ENCODE results near the gene GXYLT2. TPM values are rescaled to one million over a fixed set of nuclear protein-coding genes. Genes with fewer than 3 reads are reported as not detected.

GXYLT2 gene
- total and polyA plus RNA-seq, 5 donors: 12.5 to 50.7 (median 37.4) TPM

DNA sequence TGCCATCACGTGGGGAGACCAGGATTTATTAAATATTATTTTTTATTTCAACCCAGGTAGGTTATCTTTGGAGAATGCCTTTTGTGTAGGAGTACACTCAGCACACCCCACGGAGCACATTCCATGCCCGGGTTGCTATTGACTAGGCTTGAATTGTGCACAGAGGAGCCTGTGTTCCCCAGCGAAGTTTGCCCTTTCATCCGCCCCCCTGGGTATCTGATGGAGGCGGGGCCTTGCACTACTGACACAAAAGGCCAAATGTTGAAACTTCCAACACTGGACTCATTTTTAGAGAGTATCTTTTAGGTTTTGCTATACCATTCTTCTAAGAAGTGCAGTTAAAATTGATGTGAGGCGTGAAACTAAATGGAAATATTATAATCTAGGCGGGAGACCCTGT, 69.5 kb downstream of the GXYLT2 start:
- intact Hi-C loops (cut with DNase I): no loop called here
- 60% methylated on average over 8 of the region's 8 CpGs for WGBS
- Histone ChIP-seq H3K9me3 (ENCODE audit: control insufficient read depth, low read length) (no peaks in the 10 kb centered on the region), H3K27ac (ENCODE audit: low read length) (peak overlapping the region; percentile 92), H3K4me1 (ENCODE audit: control insufficient read depth, insufficient read depth, low read length) (peaks cover 13% of the 10 kb centered on the region), H3K4me3 (ENCODE audit: low read length) (no peak overlapping the region), H3K27me3 (ENCODE audit: control insufficient read depth, insufficient read depth) (no peaks in the 10 kb centered on the region)
- ATAC-seq: peak in 1 of 2 donors; percentile 50
- DNase-seq: peak in 2 of 3 donors; percentile 44 to 55

DNA sequence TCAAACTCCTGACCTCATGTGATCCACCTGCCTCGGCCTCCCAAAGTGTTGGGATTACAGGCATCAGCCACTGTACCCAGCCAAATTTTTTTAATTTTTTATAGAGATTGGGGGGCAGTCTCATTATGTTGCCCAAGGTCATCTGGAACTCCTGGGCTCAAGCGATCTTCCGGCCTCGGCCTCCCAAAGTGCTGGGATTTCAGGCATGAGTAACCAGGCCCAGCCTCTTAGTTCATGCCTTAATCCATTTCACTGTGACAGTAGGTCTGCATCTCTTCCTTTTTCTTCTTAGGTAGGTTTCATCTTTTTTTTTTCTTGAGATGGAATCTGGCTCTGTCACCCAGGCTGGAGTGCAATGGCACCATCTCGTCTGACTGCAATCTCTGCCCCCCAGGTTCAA, 71.5 kb downstream of the GXYLT2 start:
- 92% methylated on average over 5 of the region's 5 CpGs for WGBS
- Histone ChIP-seq H3K27me3 (ENCODE audit: control insufficient read depth, insufficient read depth) (no peaks in the 10 kb centered on the region), H3K4me3 (ENCODE audit: low read length) (no peak overlapping the region), H3K9me3 (ENCODE audit: control insufficient read depth, low read length) (no peaks in the 10 kb centered on the region), H3K4me1 (ENCODE audit: control insufficient read depth, insufficient read depth, low read length) (peaks cover 10% of the 10 kb centered on the region), H3K27ac (ENCODE audit: low read length) (peak overlapping the region; percentile 81)
- intact Hi-C loops (cut with DNase I): no loop called here
- ATAC-seq (no peak), DNase-seq (no peak)

DNA sequence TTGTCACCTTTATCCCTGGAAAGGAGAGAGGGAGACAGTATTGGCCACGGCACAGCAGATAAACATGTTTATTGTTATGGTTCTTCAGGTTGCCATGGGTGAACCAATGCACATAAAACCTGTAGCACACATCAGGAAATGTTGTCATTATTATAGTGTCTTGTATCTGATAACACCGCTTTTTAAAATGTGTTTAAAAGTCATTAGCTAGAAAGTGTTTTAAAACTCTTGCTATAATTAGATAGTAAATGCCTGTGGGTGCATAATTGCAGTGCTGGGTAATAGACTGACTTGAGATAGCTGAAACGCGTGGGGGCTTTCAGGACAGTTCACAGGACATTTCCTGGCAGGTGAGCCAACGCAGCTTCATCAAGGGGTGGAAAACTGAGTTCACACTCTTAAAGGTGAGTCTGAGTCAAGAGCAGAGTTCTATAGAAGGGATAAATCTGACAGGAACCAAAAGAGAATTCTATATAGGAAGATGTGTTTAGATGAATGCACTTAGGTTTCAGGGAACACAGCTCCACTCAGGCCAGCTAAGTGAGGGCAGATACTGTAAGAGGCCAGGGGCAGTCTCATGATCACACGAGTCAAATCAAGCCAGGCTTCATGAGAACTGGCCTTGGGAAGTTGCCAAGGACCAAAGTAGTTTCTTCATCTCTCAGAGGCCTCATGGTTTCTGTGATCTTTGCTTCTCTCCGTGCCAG, 73.1 kb downstream of the GXYLT2 start:
- H3K27me3 ChIP-seq (ENCODE audit: control insufficient read depth, insufficient read depth): no peaks in the 10 kb centered on the region
- intact Hi-C loops (cut with DNase I): no loop called here
- no peaks in the 10 kb centered on the region for H3K9me3 ChIP-seq (ENCODE audit: control insufficient read depth, low read length)
- H3K4me1 ChIP-seq (ENCODE audit: control insufficient read depth, insufficient read depth, low read length): peaks cover 10% of the 10 kb centered on the region
- H3K27ac ChIP-seq (ENCODE audit: low read length): peak overlapping the region; percentile 63
- H3K4me3 ChIP-seq (ENCODE audit: low read length): no peak overlapping the region
- peak; percentile 89 to 90 for ATAC-seq
- DNase-seq: peak in 2 of 3 donors; percentile 57 to 72
- WGBS: 32% methylated on average over 7 of the region's 7 CpGs

- DNase-seq: no peak
- Histone ChIP-seq H3K27me3 (ENCODE audit: control insufficient read depth, insufficient read depth) (no peaks in the 10 kb centered on the region), H3K4me3 (ENCODE audit: low read length) (no peak overlapping the region), H3K27ac (ENCODE audit: low read length) (peak overlapping the region; percentile 94), H3K9me3 (ENCODE audit: control insufficient read depth, low read length) (no peaks in the 10 kb centered on the region), H3K4me1 (ENCODE audit: control insufficient read depth, insufficient read depth, low read length) (peaks cover 9% of the 10 kb centered on the region)
- WGBS: 50% methylated on average over 4 of the region's 4 CpGs
- intact Hi-C loops (cut with DNase I): no loop called here
- ATAC-seq: peak; percentile 17 to 25
These were observed 73.9 kb downstream of the GXYLT2 start for GRCh38 chr3:72961752-72962151.

DNA sequence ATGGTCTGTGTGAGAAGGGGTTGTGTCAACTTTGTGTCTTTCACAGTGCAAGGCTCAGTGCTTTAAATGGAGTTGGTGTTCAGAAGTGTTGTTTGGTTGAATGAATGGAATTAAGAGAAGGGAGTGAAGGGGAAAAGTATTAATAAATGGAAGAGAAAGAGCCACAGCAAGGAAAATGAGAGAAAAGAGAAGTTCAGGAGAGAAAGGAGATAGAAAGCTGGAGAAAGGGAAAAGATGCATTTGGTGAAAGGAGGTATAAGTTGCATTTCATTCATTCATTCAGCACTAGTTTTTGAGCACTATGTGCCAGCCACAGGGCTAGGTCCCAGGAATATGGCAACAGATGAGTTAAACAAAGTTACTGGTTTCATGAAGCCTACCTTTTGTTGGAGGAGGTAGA, 74.5 kb downstream of the GXYLT2 start:
- H3K4me3 ChIP-seq (ENCODE audit: low read length): no peak overlapping the region
- H3K9me3 ChIP-seq (ENCODE audit: control insufficient read depth, low read length): no peaks in the 10 kb centered on the region
- DNase-seq (no peak), ATAC-seq (no peak)
- intact Hi-C loops (cut with DNase I): no loop called here
- no peaks in the 10 kb centered on the region for H3K27me3 ChIP-seq (ENCODE audit: control insufficient read depth, insufficient read depth)
- H3K4me1 ChIP-seq (ENCODE audit: control insufficient read depth, insufficient read depth, low read length): peaks cover 5% of the 10 kb centered on the region
- H3K27ac ChIP-seq (ENCODE audit: low read length): peak overlapping the region; percentile 94

GRCh38 chr3:72964633-72965032, 76.8 kb downstream of the GXYLT2 start:
- no peak overlapping the region for H3K27ac ChIP-seq (ENCODE audit: low read length)
- H3K9me3 ChIP-seq (ENCODE audit: control insufficient read depth, low read length): no peaks in the 10 kb centered on the region
- peaks cover under 1% of the 10 kb centered on the region for H3K4me1 ChIP-seq (ENCODE audit: control insufficient read depth, insufficient read depth, low read length)
- H3K27me3 ChIP-seq (ENCODE audit: control insufficient read depth, insufficient read depth): no peaks in the 10 kb centered on the region
- DNase-seq (no peak), ATAC-seq (no peak)
- intact Hi-C loops (cut with DNase I): no loop called here
- H3K4me3 ChIP-seq (ENCODE audit: low read length): no peak overlapping the region

- no peak for ATAC-seq
- H3K4me1 ChIP-seq (ENCODE audit: control insufficient read depth, insufficient read depth, low read length): no peaks in the 10 kb centered on the region
- intact Hi-C loops (cut with DNase I): no loop called here
These were observed 80.4 kb downstream of the GXYLT2 start for GRCh38 chr3:72968266-72968664.

DNA sequence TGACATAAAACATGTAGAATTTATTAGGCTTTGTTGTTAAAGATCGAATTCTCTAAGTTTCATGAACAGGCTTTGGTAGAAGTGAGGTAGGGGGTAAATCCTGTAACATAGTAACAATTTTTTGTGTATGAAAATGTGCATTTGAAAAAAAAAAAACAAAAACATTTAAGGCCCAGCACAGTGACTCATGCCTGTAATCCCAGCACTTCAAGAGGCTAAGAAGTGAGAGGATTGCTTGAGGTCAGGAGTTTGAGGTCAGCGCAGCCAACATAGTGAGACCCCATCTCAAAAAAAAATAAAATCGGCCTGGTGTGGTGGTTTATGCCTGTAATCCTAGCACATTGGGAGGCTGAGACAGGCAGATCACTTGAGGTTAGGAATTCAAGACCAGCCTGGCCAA, 81.9 kb downstream of the GXYLT2 start:
- DNase-seq: no peak
- H3K4me1 ChIP-seq (ENCODE audit: control insufficient read depth, insufficient read depth, low read length): no peaks in the 10 kb centered on the region
- H3K27me3 ChIP-seq (ENCODE audit: control insufficient read depth, insufficient read depth): no peaks in the 10 kb centered on the region
- ATAC-seq: no peak
- no peak overlapping the region for H3K27ac ChIP-seq (ENCODE audit: low read length)
- no peak overlapping the region for H3K4me3 ChIP-seq (ENCODE audit: low read length)
- no peaks in the 10 kb centered on the region for H3K9me3 ChIP-seq (ENCODE audit: control insufficient read depth, low read length)
- WGBS: 91% methylated on average over 3 of the region's 3 CpGs
- intact Hi-C loops (cut with DNase I): no loop called here

More at GRCh38 chr3:72968266-72968664, 80.4 kb downstream of the GXYLT2 start:
- DNase-seq: no peak
- Histone ChIP-seq H3K9me3 (ENCODE audit: control insufficient read depth, low read length) (no peaks in the 10 kb centered on the region), H3K4me3 (ENCODE audit: low read length) (no peak overlapping the region), H3K27ac (ENCODE audit: low read length) (no peak overlapping the region), H3K27me3 (ENCODE audit: control insufficient read depth, insufficient read depth) (no peaks in the 10 kb centered on the region)
- WGBS: 83% methylated on average over 1 of the region's 1 CpG

DNA sequence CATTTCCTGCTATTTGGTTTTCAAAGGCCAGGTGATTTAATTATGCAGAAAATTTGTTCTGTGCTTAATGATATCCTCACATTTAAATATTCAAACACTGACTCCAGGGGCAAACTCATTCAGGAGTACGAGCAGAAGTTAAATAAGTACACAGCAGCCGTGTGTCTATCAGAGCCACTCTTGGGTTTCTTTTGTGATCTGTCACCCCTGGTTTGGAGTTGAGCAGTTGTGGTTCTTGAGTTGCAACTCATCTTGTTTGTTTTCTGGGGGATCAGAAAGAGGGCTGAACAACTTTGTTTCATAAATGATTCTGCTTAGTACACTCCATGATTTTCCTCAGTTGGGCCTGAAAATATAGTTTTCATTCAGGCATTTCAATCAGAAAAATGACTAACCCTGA, 83.1 kb downstream of the GXYLT2 start:
- 88% methylated on average over 2 of the region's 2 CpGs for WGBS
- intact Hi-C loops (cut with DNase I): no loop called here
- H3K27me3 ChIP-seq (ENCODE audit: control insufficient read depth, insufficient read depth): no peaks in the 10 kb centered on the region

GRCh38 chr3:72972706-72973030, 84.8 kb downstream of the GXYLT2 start:
- H3K9me3 ChIP-seq (ENCODE audit: control insufficient read depth, low read length): no peaks in the 10 kb centered on the region
- H3K27me3 ChIP-seq (ENCODE audit: control insufficient read depth, insufficient read depth): no peaks in the 10 kb centered on the region
- no peak overlapping the region for H3K4me3 ChIP-seq (ENCODE audit: low read length)
- intact Hi-C loops (cut with DNase I): no loop called here
- no peaks in the 10 kb centered on the region for H3K4me1 ChIP-seq (ENCODE audit: control insufficient read depth, insufficient read depth, low read length)
- no peak for ATAC-seq
- no peak for DNase-seq
- WGBS: 90% methylated on average over 3 of the region's 3 CpGs
- H3K27ac ChIP-seq (ENCODE audit: low read length): no peak overlapping the region

More for the DNA sequence above, 83.1 kb downstream of the GXYLT2 start:
- H3K9me3 ChIP-seq (ENCODE audit: control insufficient read depth, low read length): no peaks in the 10 kb centered on the region
- no peak for DNase-seq
- no peak for ATAC-seq
- no peak overlapping the region for H3K4me3 ChIP-seq (ENCODE audit: low read length)
- no peak overlapping the region for H3K27ac ChIP-seq (ENCODE audit: low read length)
- H3K4me1 ChIP-seq (ENCODE audit: control insufficient read depth, insufficient read depth, low read length): no peaks in the 10 kb centered on the region

- Histone ChIP-seq H3K4me1 (ENCODE audit: control insufficient read depth, insufficient read depth, low read length) (no peaks in the 10 kb centered on the region), H3K9me3 (ENCODE audit: control insufficient read depth, low read length) (no peaks in the 10 kb centered on the region), H3K27me3 (ENCODE audit: control insufficient read depth, insufficient read depth) (no peaks in the 10 kb centered on the region), H3K4me3 (ENCODE audit: low read length) (no peak overlapping the region), H3K27ac (ENCODE audit: low read length) (no peak overlapping the region)
- DNase-seq (peak in 1 of 3 donors; percentile 39), ATAC-seq (peak in 1 of 2 donors; percentile 48)
- intact Hi-C loops (cut with DNase I): no loop called here
- WGBS: 50% methylated on average over 7 of the region's 7 CpGs
These were observed 85.3 kb downstream of the GXYLT2 start for GRCh38 chr3:72973031-72973723.
